RCC 7860 (cell line): ENCODE measurements around the gene ARL15.
"Not testable (repeated sequence)": the region's sequence is repeated elsewhere in the genome, so short reads cannot be mapped to it uniquely, and the experiment has no call there.

Experiments
- DNase-seq: peaks from one replicate; pipeline ENCODE4 v3.0.0-alpha.2; 2015; ENCODE audit warnings: low spot score
- FAIRE-seq: peaks from 2 replicates; lab custom pipeline; 2012; peaks lifted over from hg19 to GRCh38; lab: Jason Lieb, UNC

The ARL15 gene

GRCh38 chr5:54310433-54311175, at the start of gene ARL15:
Gene ARL15, minus strand, starts transcription at chr5:54310573.
- FAIRE-seq (peak; percentile 42), DNase-seq (peak; percentile 91)

GRCh38 chr5:54360089-54360488, 49.7 kb upstream of the ARL15 start:
- FAIRE-seq (no peak), DNase-seq (peak; percentile 64)

GRCh38 chr5:54357408-54358058, 47.2 kb upstream of the ARL15 start:
- DNase-seq (no peak), FAIRE-seq (no peak)

- FAIRE-seq, DNase-seq: not testable (repeated sequence)
Observed at GRCh38 chr5:54353933-54354564, 43.7 kb upstream of the ARL15 start.

GRCh38 chr5:54352580-54352979, 42.2 kb upstream of the ARL15 start:
- not testable (repeated sequence) for DNase-seq, FAIRE-seq

GRCh38 chr5:54347221-54347865, 37.0 kb upstream of the ARL15 start:
- no peak for DNase-seq
- FAIRE-seq = no peak

GRCh38 chr5:54344653-54345052, 34.3 kb upstream of the ARL15 start:
- DNase-seq = no peak

GRCh38 chr5:54341971-54342370, 31.6 kb upstream of the ARL15 start:
- DNase-seq (no peak), FAIRE-seq (no peak)

More at GRCh38 chr5:54344653-54345052, 34.3 kb upstream of the ARL15 start:
- no peak for FAIRE-seq

- FAIRE-seq (no peak), DNase-seq (no peak)
Observed at GRCh38 chr5:54337523-54337922, 27.1 kb upstream of the ARL15 start.

GRCh38 chr5:54332720-54333119, 22.3 kb upstream of the ARL15 start:
- FAIRE-seq (no peak), DNase-seq (no peak)

GRCh38 chr5:54329731-54330709, 19.6 kb upstream of the ARL15 start:
- FAIRE-seq = no peak
- peak; percentile 80 for DNase-seq

GRCh38 chr5:54326662-54327270, 16.4 kb upstream of the ARL15 start:
- DNase-seq (no peak), FAIRE-seq (no peak)

GRCh38 chr5:54325610-54326311, 15.4 kb upstream of the ARL15 start:
- no peak for FAIRE-seq
- DNase-seq = no peak

GRCh38 chr5:54325272-54325609, 14.9 kb upstream of the ARL15 start:
- no peak for DNase-seq
- no peak for FAIRE-seq

- FAIRE-seq = no peak
- DNase-seq = no peak
Observed at GRCh38 chr5:54324651-54325271, 14.4 kb upstream of the ARL15 start.

- no peak for DNase-seq
- FAIRE-seq = no peak
Observed at GRCh38 chr5:54323495-54323894, 13.1 kb upstream of the ARL15 start.

- FAIRE-seq (no peak), DNase-seq (no peak)
Observed at GRCh38 chr5:54320256-54320655, 9.9 kb upstream of the ARL15 start.

- DNase-seq (no peak), FAIRE-seq (no peak)
Observed at GRCh38 chr5:54317511-54318260, 7.3 kb upstream of the ARL15 start.
